Endothelial cell of umbilical vein (primary cell): ENCODE data around the gene PSMC1. TPM values are rescaled to one million over a fixed set of nuclear protein-coding genes. Genes with fewer than 3 reads are reported as not detected.

Experiments used
- BruUV-seq: library from RNA; stranded (reverse); fragments of 400-500 nt; replicated peaks from 2 replicates; lab custom pipeline; 2021; lab: Mats Ljungman, UMichigan
- CTCF ChIA-PET: fragments of 300-600, 350-600 bp; sonication (Branson Sonifier 250); formaldehyde crosslinking; loops from one replicate; lab custom pipeline; 2021; ENCODE audit warnings: antibody characterized with exemption, inconsistent platforms; lab: Charles Lee
- POLR2A ChIA-PET: fragments of 300-600, 350-600 bp; sonication (Branson Sonifier 250); formaldehyde crosslinking; loops from one replicate; lab custom pipeline; 2021; ENCODE audit warnings: antibody characterized with exemption, inconsistent platforms; lab: Charles Lee
- DNase-seq: peaks from one replicate; pipeline ENCODE4 v3.0.0-alpha.2; 2011; ENCODE audit warnings: low read depth, low spot score
- FAIRE-seq: peaks from 2 replicates; lab custom pipeline; 2011; peaks lifted over from hg19 to GRCh38; lab: Jason Lieb, UNC
- H2AFZ ChIP-seq: 2 replicates; pipeline ENCODE4 v1.6.0; 2012; ENCODE audit warnings: low read depth, low read length, control low read depth, inconsistent platforms
- H3K27ac ChIP-seq: 2 replicates; pipeline ENCODE4 v1.5.1; 2011; ENCODE audit warnings: low read depth, mild to moderate bottlenecking, control low read depth, low read length, moderate library complexity; ENCODE audit not compliant: insufficient read depth
- H3K27me3 ChIP-seq, 2 experiments: 2 replicates each; pipeline versions ENCODE4 v1.6.0 to v1.6.1; 2011; ENCODE audit warnings: low read length in 2 of 2, mixed read lengths in 1 of 2; ENCODE audit not compliant: control insufficient read depth in 2 of 2, insufficient read depth in 2 of 2
- H3K36me3 ChIP-seq, 2 experiments: 2 replicates in 1 of 2; 3 replicates in 1 of 2; pipeline ENCODE4 v1.5.1; 2011; ENCODE audit warnings: low read length in 2 of 2, mild to moderate bottlenecking in 1 of 2, moderate library complexity in 1 of 2; ENCODE audit not compliant: control insufficient read depth in 2 of 2, insufficient read depth in 2 of 2; ENCODE audit errors: extremely low read depth in 1 of 2
- H3K4me1 ChIP-seq: 3 replicates; pipeline ENCODE4 v1.5.1; 2011; ENCODE audit warnings: mild to moderate bottlenecking, low read length; ENCODE audit not compliant: control insufficient read depth, insufficient read depth; ENCODE audit errors: extremely low read depth
- H3K4me2 ChIP-seq: 2 replicates; pipeline ENCODE4 v1.6.1; 2011; ENCODE audit warnings: low read length, control low read depth, mixed read lengths; ENCODE audit not compliant: insufficient read depth
- H3K4me3 ChIP-seq, 3 experiments: fragments of 200-600 bp in 1 of 3; sonication (generic), shearing (Covaris generic) in 1 of 3; replicated peaks in 1 of 3; 2 replicates each; pipeline ENCODE4 v1.5.1; 2011 to 2016; ENCODE audit warnings: control low read depth in 3 of 3, low read length in 3 of 3, mild to moderate bottlenecking in 2 of 3, inconsistent platforms in 1 of 3, low read depth in 1 of 3, moderate library complexity in 1 of 3; ENCODE audit not compliant: insufficient read depth in 1 of 3
- H3K79me2 ChIP-seq: 2 replicates; pipeline ENCODE4 v1.6.0; 2012; ENCODE audit warnings: low read length, inconsistent platforms; ENCODE audit not compliant: control insufficient read depth, insufficient read depth
- H3K9ac ChIP-seq: replicated peaks from 2 replicates; pipeline ENCODE3; 2011; ENCODE audit warnings: low read length, control low read depth; ENCODE audit not compliant: insufficient read depth; ENCODE audit errors: extremely low read depth
- H3K9me1 ChIP-seq: replicated peaks from 3 replicates; pipeline ENCODE4 v1.6.0; 2011; ENCODE audit warnings: mild to moderate bottlenecking, low read length; ENCODE audit not compliant: control insufficient read depth, insufficient read depth; ENCODE audit errors: extremely low read depth
- H3K9me3 ChIP-seq: replicated peaks from 2 replicates; pipeline ENCODE4 v1.5.1; 2012; ENCODE audit warnings: low read length, inconsistent platforms; ENCODE audit not compliant: control insufficient read depth, insufficient read depth
- H4K20me1 ChIP-seq: replicated peaks from 2 replicates; pipeline ENCODE3; 2011; ENCODE audit warnings: mild to moderate bottlenecking, low read length; ENCODE audit not compliant: control insufficient read depth, insufficient read depth; ENCODE audit errors: extremely low read depth
- FOS ChIP-seq: IDR thresholded peaks from 2 replicates; pipeline ENCODE4 v1.6.1; 2011; ENCODE audit warnings: mild to moderate bottlenecking, low read length, moderate library complexity, borderline replicate concordance; ENCODE audit not compliant: insufficient read depth
- GATA2 ChIP-seq: IDR thresholded peaks from 2 replicates; pipeline ENCODE4 v1.7.0; 2011; ENCODE audit warnings: low read depth, mild to moderate bottlenecking, moderate library complexity, mixed read lengths, low read length; ENCODE audit not compliant: insufficient read length, insufficient read depth
- POLR2A ChIP-seq: IDR thresholded peaks from 2 replicates; pipeline ENCODE4 v1.6.1; 2012; ENCODE audit warnings: low read depth, mild to moderate bottlenecking, control low read depth, low read length
- POLR2AphosphoS5 ChIP-seq: IDR thresholded peaks from 2 replicates; pipeline ENCODE4 v1.6.1; 2012; ENCODE audit warnings: low read depth, mild to moderate bottlenecking, control low read depth, low read length, moderate library complexity; ENCODE audit not compliant: insufficient read depth
- dilution Hi-C: fragments of 300-500 bp; cut with MboI; formaldehyde crosslinking; loops from one replicate; pipeline ENCODE4 v1.15.0; 2019; ENCODE audit warnings: low sequenced_read_pairs; ENCODE audit not compliant: extremely low pct_ligation_motif_present
- intact Hi-C: fragments of 100-400 bp; cut with micrococcal nuclease; formaldehyde crosslinking; loops from one replicate; pipeline ENCODE4 v1.10.0; 2022
- polyA plus RNA-seq, 4 experiments: library from polyadenylated mRNA; depleted of rRNA in 3 of 4; stranded (reverse) in 3 of 4; unstranded in 1 of 4; fragments of >200 nt; gene quantifications; 2 replicates each; pipeline versions ENCODE4 v1.2.1 to v1.2.3, GENCODE V29; 2011 to 2012; ENCODE audit warnings: missing spikeins in 1 of 4
- total RNA-seq: library from RNA; stranded (reverse); gene quantifications from 2 replicates; pipeline ENCODE4 v1.2.3, GENCODE V29; 2021
- TF ChIP-seq, protein P1 (sequence below), 2 donors: IDR thresholded peaks; 1 replicate in 1 of 2; 2 replicates in 1 of 2; pipeline ENCODE4 v1.5.1; 2011; ENCODE audit warnings: low read length in 2 of 2, mild to moderate bottlenecking in 2 of 2, moderate library complexity in 2 of 2, control low read depth in 1 of 2, inconsistent platforms in 1 of 2, low read depth in 1 of 2; ENCODE audit not compliant: insufficient read depth in 1 of 2; ENCODE audit errors: extremely low read depth in 1 of 2

The PSMC1 gene
- total and polyA plus RNA-seq, 2 donors (not counting 3 experiments of a cell fraction or from before 2014, with no cell fraction given), result 77.4 to 129 TPM

DNA sequence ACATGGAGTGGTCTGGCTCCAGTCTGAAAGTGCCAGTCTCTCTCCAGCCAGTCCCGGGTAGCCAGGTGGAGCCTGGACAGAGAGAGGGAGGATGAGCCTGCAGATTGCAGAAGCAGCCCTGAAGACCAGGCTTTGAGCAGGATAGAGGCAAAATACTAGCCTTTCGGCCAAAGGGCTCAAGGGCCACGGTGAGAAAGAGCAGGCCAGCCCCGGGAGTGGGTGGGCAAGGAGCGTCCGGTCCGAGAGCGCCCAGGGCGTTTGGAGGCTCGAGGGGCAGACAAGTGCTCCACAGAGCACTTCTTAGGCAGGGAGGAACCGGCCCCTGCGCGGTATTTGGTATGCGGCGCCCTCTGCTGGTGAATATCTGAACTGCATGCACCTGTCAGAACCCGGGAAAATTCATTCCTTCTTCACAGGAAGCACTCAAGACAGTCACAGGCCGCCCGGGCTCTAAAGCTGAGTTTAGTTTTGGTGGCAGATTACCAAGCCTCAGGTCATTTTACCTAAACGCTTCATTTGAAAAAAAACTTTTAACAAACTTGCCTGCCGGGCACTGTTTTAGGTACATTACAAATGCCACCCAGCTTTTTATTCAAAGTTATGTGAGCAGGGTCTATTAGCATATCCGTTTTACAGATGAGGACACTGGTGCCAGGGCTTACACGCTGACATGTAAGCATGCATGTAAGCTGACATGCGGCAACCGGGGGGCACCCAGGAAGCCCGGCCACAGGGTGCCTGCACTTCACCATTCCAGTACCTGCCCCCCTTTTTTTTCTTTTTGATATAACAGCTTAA, 21.0 kb upstream of the PSMC1 start:
- no peak overlapping the region for H3K9ac ChIP-seq
- no TSS peak for BruUV-seq
- peaks cover 5% of the 10 kb centered on the region for H3K9me3 ChIP-seq
- DNase-seq (peak; percentile 80), FAIRE-seq (peak; percentile 85)
- no peaks in the 10 kb centered on the region for H4K20me1 ChIP-seq
- dilution Hi-C loops (no loop called here), intact Hi-C loops (loop anchor here (1.0 to 5.0 kb wide), 9 partner anchors 45 to 1209 kb away; no protein-coding TSS in a partner anchor)
- ChIA-PET POLR2A (no interaction called here), CTCF (interaction anchor here (0.6 to 10.0 kb wide), 42 partner anchors 8 to 1568 kb away, joined by 3 to 294 read pairs (median 5); partner anchors contain the start of genes EFCAB11, KCNK13 and TDP1)
- H3K36me3 ChIP-seq, result no peaks in the 10 kb centered on the region
- H3K4me3 ChIP-seq, result no peak overlapping the region
- TF ChIP-seq POLR2A (no peak), POLR2AphosphoS5 (no peak), GATA2 (no peak), FOS (no peak)
- TF ChIP-seq, protein P1, sequence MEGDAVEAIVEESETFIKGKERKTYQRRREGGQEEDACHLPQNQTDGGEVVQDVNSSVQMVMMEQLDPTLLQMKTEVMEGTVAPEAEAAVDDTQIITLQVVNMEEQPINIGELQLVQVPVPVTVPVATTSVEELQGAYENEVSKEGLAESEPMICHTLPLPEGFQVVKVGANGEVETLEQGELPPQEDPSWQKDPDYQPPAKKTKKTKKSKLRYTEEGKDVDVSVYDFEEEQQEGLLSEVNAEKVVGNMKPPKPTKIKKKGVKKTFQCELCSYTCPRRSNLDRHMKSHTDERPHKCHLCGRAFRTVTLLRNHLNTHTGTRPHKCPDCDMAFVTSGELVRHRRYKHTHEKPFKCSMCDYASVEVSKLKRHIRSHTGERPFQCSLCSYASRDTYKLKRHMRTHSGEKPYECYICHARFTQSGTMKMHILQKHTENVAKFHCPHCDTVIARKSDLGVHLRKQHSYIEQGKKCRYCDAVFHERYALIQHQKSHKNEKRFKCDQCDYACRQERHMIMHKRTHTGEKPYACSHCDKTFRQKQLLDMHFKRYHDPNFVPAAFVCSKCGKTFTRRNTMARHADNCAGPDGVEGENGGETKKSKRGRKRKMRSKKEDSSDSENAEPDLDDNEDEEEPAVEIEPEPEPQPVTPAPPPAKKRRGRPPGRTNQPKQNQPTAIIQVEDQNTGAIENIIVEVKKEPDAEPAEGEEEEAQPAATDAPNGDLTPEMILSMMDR (IDR thresholded peaks at IDR 0.05; ENCODE audit: extremely low read depth in 1 of 2, insufficient read depth in 1 of 2, low read depth in 1 of 2, low read length in 2 of 2), result peak; percentile 84 to 89
- no peak overlapping the region for H3K4me2 ChIP-seq
- no peak overlapping the region for H3K27ac ChIP-seq
- no peaks in the 10 kb centered on the region for H3K79me2 ChIP-seq
- peaks cover 3 to 4% of the 10 kb centered on the region in 2 experiments for H3K27me3 ChIP-seq
- no peaks in the 10 kb centered on the region for H3K9me1 ChIP-seq
- H2AFZ ChIP-seq, result no peak overlapping the region
- H3K4me1 ChIP-seq, result no peaks in the 10 kb centered on the region
